ENCODE results near the gene MTSS2. TPM values are rescaled to one million over a fixed set of nuclear protein-coding genes. Genes with fewer than 3 reads are reported as not detected.

The MTSS2 gene
- total and polyA plus RNA-seq, 2 of the 8 experiments (the other 6 are each of a cell fraction or from before 2014, with no cell fraction given), result 23.3 to 36.7 TPM

DNA sequence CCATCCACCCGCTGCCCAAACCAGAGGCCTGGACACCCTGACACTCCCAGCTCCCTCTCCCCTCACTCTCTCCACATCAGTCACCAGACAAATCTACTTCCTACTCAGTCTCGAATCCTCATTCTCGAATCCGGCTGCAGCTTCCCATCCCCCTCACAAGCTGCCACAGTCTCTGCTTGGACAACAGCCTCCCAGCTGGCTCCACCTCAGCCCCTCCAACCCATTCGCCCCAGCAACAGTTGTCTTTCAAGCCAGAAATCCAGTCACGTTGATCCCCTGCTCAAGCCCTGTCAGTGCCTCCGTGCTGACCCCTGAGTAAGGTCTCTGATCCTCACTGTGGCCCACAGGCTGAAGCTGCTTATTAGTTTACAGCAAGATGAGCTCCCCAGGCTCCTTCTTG lies 44.2 kb upstream of the MTSS2 start:
- H3K4ac ChIP-seq (replicated peaks; ENCODE audit: insufficient read length, low read depth, low read length), result no peak overlapping the region
- ChIA-PET POLR2A (ENCODE audit: partially characterized antibody) (interaction anchor here (0.9 kb wide), 1 partner anchor 11 kb away, joined by 3 read pairs; no protein-coding TSS in a partner anchor), CTCF (ENCODE audit: partially characterized antibody) (interaction anchor here (1.0 to 1.9 kb wide), 3 partner anchors 9 to 41 kb away, joined by 3 to 9 read pairs (median 5); no protein-coding TSS in a partner anchor)
- no peak overlapping the region for H2BK15ac ChIP-seq (ENCODE audit: low read length)
- no peak overlapping the region; the same call in 1 of the 2 replicates for H3K18ac ChIP-seq (ENCODE audit: extremely low read depth, low read length)
- no peak overlapping the region for H3K4me3 ChIP-seq (ENCODE audit: extremely low read depth in 1 of 4, insufficient read depth in 2 of 4, low read depth in 3 of 4, low read length in 4 of 4)
- DNase-seq (ENCODE audit: low read depth in 1 of 2, low spot score in 2 of 2) (no peak), FAIRE-seq (no peak)
- no peak overlapping the region for H2AFZ ChIP-seq (ENCODE audit: low read length)
- H3K27ac ChIP-seq (ENCODE audit: low read depth, low read length), result no peak overlapping the region
- H3K4me1 ChIP-seq (replicated peaks in 1 of 4; ENCODE audit: control insufficient read depth in 3 of 4, insufficient read depth in 4 of 4, low read length in 3 of 4), result peaks cover 0 to 6% (median under 1%) of the 10 kb centered on the region in 4 experiments; a peak in 1 of 7 replicates
- H2BK12ac ChIP-seq (ENCODE audit: low read depth, low read length), result no peak overlapping the region
- no peaks in the 10 kb centered on the region for H3K79me2 ChIP-seq (ENCODE audit: control insufficient read depth in 1 of 2, insufficient read depth in 2 of 2, low read length in 2 of 2)
- H3K36me3 ChIP-seq (ENCODE audit: control insufficient read depth in 2 of 4, insufficient read depth in 4 of 4, low read length in 3 of 4), result peaks cover 0 to 6% (median 4%) of the 10 kb centered on the region in 4 experiments; a peak in 2 of 8 replicates
- no peak overlapping the region for H4K91ac ChIP-seq (replicated peaks; ENCODE audit: insufficient read length, low read length)
- no peak overlapping the region for H3K23ac ChIP-seq (ENCODE audit: insufficient read length)
- H4K8ac ChIP-seq (ENCODE audit: extremely low read depth, insufficient read depth, low read length), result no peak overlapping the region
- no peaks in the 10 kb centered on the region for H3K23me2 ChIP-seq (ENCODE audit: low read depth, low read length)
- no peak overlapping the region for H3K9ac ChIP-seq (replicated peaks in 1 of 4; ENCODE audit: extremely low read depth in 1 of 4, low read depth in 3 of 4, low read length in 3 of 4)
- no peaks in the 10 kb centered on the region for H3K9me3 ChIP-seq (ENCODE audit: insufficient read depth in 2 of 2, low read depth in 1 of 2, low read length in 1 of 2)
- WGBS, 2 experiments (ENCODE audit: extremely low coverage in 1 of 2, insufficient coverage in 1 of 2, insufficient read length in 1 of 2, insufficient replicate concordance in 2 of 2, low coverage in 1 of 2, low lambda C conversion rate in 2 of 2, missing lambda C conversion rate in 1 of 2), result 83% methylated on average over 7 of the region's 7 CpGs; no CpG with 5 or more reads in 1 of the 2 experiments
- no peak overlapping the region for H2BK120ac ChIP-seq (replicated peaks; ENCODE audit: low read depth, low read length)
- no peak overlapping the region for H3K14ac ChIP-seq (ENCODE audit: insufficient read length)
- H2AK5ac ChIP-seq (ENCODE audit: low read depth, low read length), result no peak overlapping the region
- H3K79me1 ChIP-seq (ENCODE audit: low read depth, low read length), result no peaks in the 10 kb centered on the region
- H3K27me3 ChIP-seq (replicated peaks in 1 of 4; ENCODE audit: control insufficient read depth in 3 of 4, extremely low read depth in 1 of 4, insufficient read depth in 3 of 4, low read length in 3 of 4), result no peaks in the 10 kb centered on the region
- H4K5ac ChIP-seq (ENCODE audit: insufficient read length, low read depth, low read length), result no peak overlapping the region
- no peak overlapping the region for H2BK20ac ChIP-seq (ENCODE audit: low read length)
- no peak overlapping the region for H3K56ac ChIP-seq (replicated peaks; ENCODE audit: insufficient read length, low read depth, low read length)
- H2BK5ac ChIP-seq (ENCODE audit: low read depth, low read length), result no peak overlapping the region
- no peak overlapping the region for H3K4me2 ChIP-seq (ENCODE audit: insufficient read depth in 1 of 2, low read depth in 2 of 2, low read length in 2 of 2)
- no peaks in the 10 kb centered on the region for H4K20me1 ChIP-seq (replicated peaks in 1 of 2; ENCODE audit: control insufficient read depth in 1 of 2, insufficient read depth in 2 of 2, low read length in 2 of 2)
- TF ChIP-seq, protein P1, sequence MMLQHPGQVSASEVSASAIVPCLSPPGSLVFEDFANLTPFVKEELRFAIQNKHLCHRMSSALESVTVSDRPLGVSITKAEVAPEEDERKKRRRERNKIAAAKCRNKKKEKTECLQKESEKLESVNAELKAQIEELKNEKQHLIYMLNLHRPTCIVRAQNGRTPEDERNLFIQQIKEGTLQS (IDR thresholded peaks at IDR 0.05; ENCODE audit: insufficient read depth, low read depth, low read length), result no peak
- TF ChIP-seq CBX5 (IDR thresholded peaks at IDR 0.05; ENCODE audit: low read depth, low read length), result no peak
- no peak for TF ChIP-seq BCL11A (IDR thresholded peaks at IDR 0.05; ENCODE audit: low read depth in 2 of 2, low read length in 2 of 2)
- no peak for TF ChIP-seq GABPA (IDR thresholded peaks at IDR 0.05; ENCODE audit: borderline replicate concordance, insufficient read depth, low read length)

All from H1 (cell line).